Measurements from ENCODE around the gene AFF1.
A peak's percentile ranks its signal among the peaks of the same experiment; 100 is the strongest.

The AFF1 gene

GRCh38 chr4:86919561-86920223, 15.1 kb upstream of the AFF1 start:
- no peak for DNase-seq (ENCODE audit: low spot score)

GRCh38 chr4:86921608-86922252, 13.1 kb upstream of the AFF1 start:
- no peak for DNase-seq (ENCODE audit: low spot score)

- peak; percentile 25 for DNase-seq (ENCODE audit: low spot score)
Observed at GRCh38 chr4:86924811-86925210, 10.0 kb upstream of the AFF1 start.

GRCh38 chr4:86926435-86927086, 8.2 kb upstream of the AFF1 start:
- DNase-seq (ENCODE audit: low spot score), result no peak

- peak; percentile 77 for DNase-seq (ENCODE audit: low spot score)
Observed at GRCh38 chr4:86927843-86928395, 6.9 kb upstream of the AFF1 start.

- no peak for DNase-seq (ENCODE audit: low spot score)
Observed at GRCh38 chr4:86928400-86929255, 6.2 kb upstream of the AFF1 start.

- no peak for DNase-seq (ENCODE audit: low spot score)
Observed at GRCh38 chr4:86934147-86934770, 552 bp upstream of the AFF1 start.

- peak; percentile 17 for DNase-seq (ENCODE audit: low spot score)
Observed at GRCh38 chr4:86935566-86935852, 698 bp downstream of the AFF1 start.

- peak; percentile 66 for DNase-seq (ENCODE audit: low spot score)
Observed at GRCh38 chr4:86935853-86936733, 1.3 kb downstream of the AFF1 start.

- DNase-seq (ENCODE audit: low spot score), result no peak
Observed at GRCh38 chr4:86938771-86939520, 4.1 kb downstream of the AFF1 start.

GRCh38 chr4:86939729-86940575, 5.1 kb downstream of the AFF1 start:
- no peak for DNase-seq (ENCODE audit: low spot score)

- no peak for DNase-seq (ENCODE audit: low spot score)
Observed at GRCh38 chr4:86940920-86941460, 6.2 kb downstream of the AFF1 start.

GRCh38 chr4:86942185-86942666, 7.4 kb downstream of the AFF1 start:
- DNase-seq (ENCODE audit: low spot score), result no peak

- no peak for DNase-seq (ENCODE audit: low spot score)
Observed at GRCh38 chr4:86944964-86945781, 10.4 kb downstream of the AFF1 start.

GRCh38 chr4:86946868-86947500, 12.2 kb downstream of the AFF1 start:
- DNase-seq (ENCODE audit: low spot score), result no peak

- DNase-seq (ENCODE audit: low spot score), result no peak
Observed at GRCh38 chr4:86947501-86948120, 12.8 kb downstream of the AFF1 start.

- DNase-seq (ENCODE audit: low spot score), result no peak
Observed at GRCh38 chr4:86948276-86948675, 13.5 kb downstream of the AFF1 start.
